Measurements from ENCODE around the gene EMILIN1. TPM values are rescaled to one million over a fixed set of nuclear protein-coding genes. Genes with fewer than 3 reads are reported as not detected.

EMILIN1 gene
- total RNA-seq, 1 experiment from 2014 or later: 1.2 TPM

DNA sequence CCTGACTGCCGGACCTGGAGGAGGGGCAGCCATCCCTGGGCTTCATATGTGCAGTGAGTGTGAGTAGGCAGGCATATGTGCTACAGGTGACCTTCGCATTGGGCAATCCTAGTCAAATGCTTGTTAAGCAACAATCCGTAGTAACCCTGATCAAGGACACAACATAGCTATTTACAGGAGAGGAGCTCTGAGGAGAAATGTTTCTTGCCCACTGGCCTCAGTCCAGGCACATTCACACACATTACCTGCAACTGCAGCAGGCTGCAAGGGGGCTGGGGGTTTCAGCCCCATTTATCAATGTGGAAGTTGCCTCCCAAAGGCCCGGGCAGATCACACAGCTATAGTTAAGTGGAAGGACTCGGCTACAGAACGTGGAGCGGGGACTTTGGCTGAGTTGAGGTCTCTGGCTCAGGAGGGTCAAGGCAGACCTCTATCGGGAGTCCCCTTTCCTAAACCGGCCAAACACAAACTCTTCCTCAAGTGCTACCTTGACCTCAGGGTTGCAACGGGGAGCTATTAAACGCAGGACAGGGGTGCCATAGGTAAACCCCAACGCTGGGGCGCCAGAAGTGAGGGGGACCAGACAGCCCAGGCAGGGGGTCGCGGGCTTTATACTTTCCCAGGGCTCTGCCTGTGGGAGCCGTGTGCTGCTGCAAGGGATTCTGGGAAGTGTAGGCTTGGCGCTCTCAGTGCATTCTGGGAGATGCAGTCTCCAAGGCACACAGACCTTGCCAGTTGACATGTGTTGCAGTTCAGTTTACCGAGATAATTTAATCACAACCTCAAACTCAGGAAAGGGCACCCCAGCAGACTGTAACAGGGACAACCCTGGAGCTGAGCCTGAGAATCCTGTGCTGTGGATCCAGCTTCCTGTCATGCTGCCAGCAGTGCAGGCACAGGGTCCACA lies 17.6 kb downstream of the EMILIN1 start:
- H3K56ac ChIP-seq (ENCODE audit: insufficient read length, low read depth, low read length): no peak overlapping the region

More for the DNA sequence above, 17.6 kb downstream of the EMILIN1 start:
- Mint-ChIP-seq H3K27ac (peak overlapping the region in 2 of 3 experiments; percentile 68 to 82; a peak in 4 of 7 replicates), H3K36me3 (ENCODE audit: insufficient read depth in 1 of 3, low read depth in 3 of 3) (peaks cover 0 to 1% (median 0%) of the 10 kb centered on the region in 3 experiments; a peak in 3 of 7 replicates), H3K4me3 (peak overlapping the region; percentile 47 to 67), H3K27me3 (ENCODE audit: low read depth) (no peaks in the 10 kb centered on the region), H3K4me1 (peaks cover 8 to 10% of the 10 kb centered on the region in 2 experiments), H3K9me3 (no peaks in the 10 kb centered on the region; a peak in 1 of 5 replicates)
- Histone ChIP-seq H3K14ac (ENCODE audit: insufficient read depth, low read length) (no peak overlapping the region), H2BK5ac (ENCODE audit: insufficient read length, low read length) (no peak overlapping the region), H2BK12ac (ENCODE audit: insufficient read length, low read depth, low read length) (no peak overlapping the region), H4K91ac (ENCODE audit: insufficient read length, low read depth, low read length) (no peak overlapping the region), H3K79me1 (ENCODE audit: insufficient read depth, low read depth, low read length, poor library complexity, severe bottlenecking) (no peaks in the 10 kb centered on the region), H3K23ac (ENCODE audit: insufficient read length, low read depth, low read length) (no peak overlapping the region), H3K79me2 (ENCODE audit: insufficient read depth, low read length) (no peaks in the 10 kb centered on the region), H3K27me3 (ENCODE audit: insufficient read depth, low read length) (no peaks in the 10 kb centered on the region), H3K9me3 (ENCODE audit: control insufficient read depth, low read depth, low read length) (no peaks in the 10 kb centered on the region), H3T11ph (ENCODE audit: low read length) (no peak overlapping the region), H2AK5ac (ENCODE audit: insufficient read length, low read length) (no peak overlapping the region), H2BK15ac (ENCODE audit: low read depth, low read length) (no peak overlapping the region), H2BK20ac (ENCODE audit: low read depth, low read length, poor library complexity, severe bottlenecking) (no peak overlapping the region), H3K4ac (ENCODE audit: low read depth, low read length) (no peak overlapping the region), H4K20me1 (ENCODE audit: control insufficient read depth, insufficient read depth, insufficient read length) (peaks cover 3% of the 10 kb centered on the region), H2BK120ac (ENCODE audit: low read depth, low read length, poor library complexity, severe bottlenecking) (no peak overlapping the region), H3K23me2 (ENCODE audit: insufficient read length, low read depth, low read length, poor library complexity, severe bottlenecking) (no peaks in the 10 kb centered on the region), H4K8ac (replicated peaks; ENCODE audit: insufficient read length, low read depth, low read length) (no peak overlapping the region), H3K4me1 (ENCODE audit: insufficient read depth, low read length) (no peaks in the 10 kb centered on the region), H4K5ac (ENCODE audit: insufficient read length, low read depth, low read length) (no peak overlapping the region), H3K18ac (ENCODE audit: insufficient read length, low read depth, low read length) (peak overlapping the region; percentile 18), H3K27ac (ENCODE audit: insufficient read length, low read depth, low read length) (no peak overlapping the region), H3K9ac (ENCODE audit: extremely low read depth, insufficient read length, low read length) (no peak overlapping the region), H2AFZ (ENCODE audit: low read length) (no peak overlapping the region), H3K4me2 (ENCODE audit: insufficient read depth, insufficient read length, low read length) (peak overlapping the region; percentile 22)
- peak; percentile 76 for DNase-seq
- no CpG with 5 or more reads among the region's 18 CpGs for WGBS (ENCODE audit: extremely low coverage, insufficient read length, low lambda C conversion rate)
- TF ChIP-seq CTCF (conservative IDR thresholded peaks at IDR 0.05): no peak

Measured in H9 (cell line).